ENCODE measurements around the gene KLHL40.

The KLHL40 gene

DNA sequence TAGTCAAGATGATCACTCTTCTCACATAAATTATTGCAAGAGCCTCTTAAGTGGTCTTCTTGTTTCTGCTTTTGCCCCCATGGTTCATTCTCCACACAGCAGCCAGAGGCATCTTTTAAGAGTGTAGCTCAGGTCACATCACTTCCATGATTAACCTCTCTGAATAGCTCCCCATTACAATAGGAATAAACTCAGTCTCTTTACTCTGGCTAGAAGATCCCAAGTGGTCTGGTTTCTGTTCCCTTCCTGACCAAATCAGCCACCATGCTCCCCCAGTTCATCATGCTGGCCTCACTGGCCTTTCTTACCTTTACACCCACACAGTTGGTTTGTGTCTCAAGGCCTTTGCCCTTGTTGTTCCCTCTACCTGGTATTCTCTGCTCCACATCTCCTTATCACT, 9.0 kb downstream of the KLHL40 start:
- TF ChIP-seq TCF12 (IDR thresholded peaks at IDR 0.05; ENCODE audit: low read depth) = no peak
- TF ChIP-seq ZBTB7A (IDR thresholded peaks at IDR 0.05; ENCODE audit: low read depth) = no peak
- no peak for TF ChIP-seq CREB1 (IDR thresholded peaks at IDR 0.05; ENCODE audit: low read depth)
- no peak for TF ChIP-seq EGR1 (IDR thresholded peaks at IDR 0.05)
- no peak for TF ChIP-seq RAD21 (IDR thresholded peaks at IDR 0.05; ENCODE audit: low read depth)
- no peak for TF ChIP-seq USF1 (IDR thresholded peaks at IDR 0.05)
- no peak for TF ChIP-seq FOXM1 (IDR thresholded peaks at IDR 0.05; ENCODE audit: borderline replicate concordance, low read depth)

- TF ChIP-seq USF1 (IDR thresholded peaks at IDR 0.05) = no peak
- TF ChIP-seq, protein P1, sequence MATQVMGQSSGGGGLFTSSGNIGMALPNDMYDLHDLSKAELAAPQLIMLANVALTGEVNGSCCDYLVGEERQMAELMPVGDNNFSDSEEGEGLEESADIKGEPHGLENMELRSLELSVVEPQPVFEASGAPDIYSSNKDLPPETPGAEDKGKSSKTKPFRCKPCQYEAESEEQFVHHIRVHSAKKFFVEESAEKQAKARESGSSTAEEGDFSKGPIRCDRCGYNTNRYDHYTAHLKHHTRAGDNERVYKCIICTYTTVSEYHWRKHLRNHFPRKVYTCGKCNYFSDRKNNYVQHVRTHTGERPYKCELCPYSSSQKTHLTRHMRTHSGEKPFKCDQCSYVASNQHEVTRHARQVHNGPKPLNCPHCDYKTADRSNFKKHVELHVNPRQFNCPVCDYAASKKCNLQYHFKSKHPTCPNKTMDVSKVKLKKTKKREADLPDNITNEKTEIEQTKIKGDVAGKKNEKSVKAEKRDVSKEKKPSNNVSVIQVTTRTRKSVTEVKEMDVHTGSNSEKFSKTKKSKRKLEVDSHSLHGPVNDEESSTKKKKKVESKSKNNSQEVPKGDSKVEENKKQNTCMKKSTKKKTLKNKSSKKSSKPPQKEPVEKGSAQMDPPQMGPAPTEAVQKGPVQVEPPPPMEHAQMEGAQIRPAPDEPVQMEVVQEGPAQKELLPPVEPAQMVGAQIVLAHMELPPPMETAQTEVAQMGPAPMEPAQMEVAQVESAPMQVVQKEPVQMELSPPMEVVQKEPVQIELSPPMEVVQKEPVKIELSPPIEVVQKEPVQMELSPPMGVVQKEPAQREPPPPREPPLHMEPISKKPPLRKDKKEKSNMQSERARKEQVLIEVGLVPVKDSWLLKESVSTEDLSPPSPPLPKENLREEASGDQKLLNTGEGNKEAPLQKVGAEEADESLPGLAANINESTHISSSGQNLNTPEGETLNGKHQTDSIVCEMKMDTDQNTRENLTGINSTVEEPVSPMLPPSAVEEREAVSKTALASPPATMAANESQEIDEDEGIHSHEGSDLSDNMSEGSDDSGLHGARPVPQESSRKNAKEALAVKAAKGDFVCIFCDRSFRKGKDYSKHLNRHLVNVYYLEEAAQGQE (IDR thresholded peaks at IDR 0.05; ENCODE audit: low read depth) = no peak
- TF ChIP-seq CEBPB (IDR thresholded peaks at IDR 0.05) = no peak
- TF ChIP-seq FOXM1 (IDR thresholded peaks at IDR 0.05; ENCODE audit: borderline replicate concordance, low read depth) = no peak
- no peak for TF ChIP-seq ZBTB7A (IDR thresholded peaks at IDR 0.05; ENCODE audit: low read depth)
- no peak for TF ChIP-seq EGR1 (IDR thresholded peaks at IDR 0.05)
- no peak for TF ChIP-seq MAX (IDR thresholded peaks at IDR 0.05)
- TF ChIP-seq EP300 (IDR thresholded peaks at IDR 0.05; ENCODE audit: borderline replicate concordance) = no peak
Measured at GRCh38 chr3:42696356-42697288, 11.3 kb downstream of the KLHL40 start.

DNA sequence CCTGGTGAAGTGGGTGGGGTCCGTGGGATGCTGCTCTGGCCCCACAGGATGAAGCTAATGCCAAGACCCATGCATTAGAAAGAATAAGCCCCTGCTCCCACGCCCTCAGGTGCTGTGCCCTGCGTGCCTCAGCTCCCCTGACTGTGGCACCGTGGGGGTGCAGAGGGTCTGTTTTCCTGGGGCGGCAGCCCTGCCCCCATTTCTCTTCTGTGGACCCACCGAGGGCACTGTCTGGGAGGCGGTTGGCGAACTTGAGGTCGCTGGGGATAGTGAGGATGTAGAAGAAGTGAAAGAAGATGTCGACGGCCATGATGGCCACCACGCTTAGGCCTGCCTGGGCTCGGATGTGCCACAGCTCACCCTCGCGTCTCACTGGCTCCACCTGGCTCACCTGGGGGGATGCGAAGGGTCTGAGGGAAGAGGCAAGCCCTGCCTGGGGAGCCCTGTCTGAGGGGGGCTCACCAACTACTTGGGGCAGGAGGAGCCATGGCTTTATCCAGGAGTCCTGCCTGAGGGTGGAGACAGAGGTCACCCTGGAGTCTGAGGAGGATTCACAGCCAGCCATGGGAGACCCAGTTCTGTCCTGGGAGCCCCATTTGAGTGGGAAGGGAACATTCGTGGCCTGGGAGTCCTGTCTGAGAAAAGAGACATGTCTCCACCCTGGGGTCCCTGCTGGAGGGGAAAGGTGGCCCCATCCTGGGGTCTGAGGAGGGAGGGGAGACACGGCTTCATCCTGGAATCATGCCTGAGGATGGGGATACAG, 12.1 kb downstream of the KLHL40 start:
- TF ChIP-seq, protein P1 (IDR thresholded peaks at IDR 0.05; ENCODE audit: low read depth) = no peak
- TF ChIP-seq EP300 (IDR thresholded peaks at IDR 0.05; ENCODE audit: borderline replicate concordance) (no peak), MAX (IDR thresholded peaks at IDR 0.05) (no peak), EGR1 (IDR thresholded peaks at IDR 0.05) (no peak), FOXM1 (IDR thresholded peaks at IDR 0.05; ENCODE audit: borderline replicate concordance, low read depth) (no peak), TEAD4 (IDR thresholded peaks at IDR 0.05) (no peak), CREB1 (IDR thresholded peaks at IDR 0.05; ENCODE audit: low read depth) (no peak), YY1 (IDR thresholded peaks at IDR 0.05; ENCODE audit: low read depth) (no peak)

DNA sequence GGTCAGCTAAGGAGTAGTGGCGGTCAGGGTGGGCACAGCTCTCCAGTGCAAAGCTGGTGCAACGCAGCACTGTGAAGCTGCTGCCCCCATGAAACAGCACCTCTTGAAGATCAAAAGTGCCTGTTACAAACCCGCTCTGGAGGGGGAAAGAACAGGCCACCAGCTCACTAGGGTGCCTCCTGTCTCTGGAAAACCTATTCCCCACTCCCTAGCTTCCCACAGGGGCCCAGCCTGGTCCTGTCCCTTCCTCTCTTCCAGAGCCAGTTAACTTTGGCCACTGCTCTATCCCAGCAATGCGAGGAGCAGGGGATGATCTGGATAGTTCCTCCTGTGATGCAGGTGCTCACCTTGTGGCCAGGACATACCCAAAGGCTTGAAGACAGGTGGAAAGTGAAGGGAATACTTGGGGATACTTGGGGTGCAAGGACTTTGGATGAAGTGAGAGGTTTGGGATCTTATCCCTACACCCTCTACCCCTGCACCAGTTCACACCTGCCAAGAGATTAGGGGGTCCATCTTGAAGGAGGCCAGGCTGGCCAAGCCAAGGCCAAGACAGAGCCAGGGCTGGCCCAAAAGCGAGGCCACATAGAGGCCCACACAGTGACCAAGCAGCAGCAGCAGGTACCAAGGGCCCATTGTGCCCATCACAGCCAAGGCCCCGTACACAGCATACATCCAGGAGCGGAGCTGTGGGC, 13.0 kb downstream of the KLHL40 start:
- TF ChIP-seq USF1 (IDR thresholded peaks at IDR 0.05) = no peak
- no peak for TF ChIP-seq ZBTB7A (IDR thresholded peaks at IDR 0.05; ENCODE audit: low read depth)
- TF ChIP-seq MAX (IDR thresholded peaks at IDR 0.05) = no peak
- no peak for TF ChIP-seq CREB1 (IDR thresholded peaks at IDR 0.05; ENCODE audit: low read depth)
- no peak for TF ChIP-seq TCF12 (IDR thresholded peaks at IDR 0.05; ENCODE audit: low read depth)
- TF ChIP-seq TAF1 (IDR thresholded peaks at IDR 0.05; ENCODE audit: low read depth) = no peak
- no peak for TF ChIP-seq CEBPB (IDR thresholded peaks at IDR 0.05)
- no peak for TF ChIP-seq TEAD4 (IDR thresholded peaks at IDR 0.05)
- no peak for TF ChIP-seq NFIC (IDR thresholded peaks at IDR 0.05)
- no peak for TF ChIP-seq EP300 (IDR thresholded peaks at IDR 0.05; ENCODE audit: borderline replicate concordance)
- no peak for TF ChIP-seq EGR1 (IDR thresholded peaks at IDR 0.05)

Measured in Ishikawa (cell line).